ENCODE measurements around the gene HDHD2.
"Not testable (repeated sequence)": the region's sequence is repeated elsewhere in the genome, so short reads cannot be mapped to it uniquely, and the experiment has no call there.

Gene HDHD2

GRCh38 chr18:47150029-47150823 lies at the start of gene HDHD2:
TSS of gene HDHD2 (minus strand) at chr18:47150500. CDS start at chr18:47136439, 14,061 bp downstream.
- TF ChIP-seq CTCF (IDR thresholded peaks at IDR 0.05; ENCODE audit: low read depth, low read length) = peak; percentile 8

GRCh38 chr18:47195961-47196360 lies 45.7 kb upstream of the HDHD2 start:
- H3K4me3 ChIP-seq (ENCODE audit: low read depth, low read length); in situ Hi-C loops (cut with HindIII; ENCODE audit: low sequenced_read_pairs); DNase-seq (ENCODE audit: low read depth, low spot score): not testable (repeated sequence)

More at GRCh38 chr18:47150029-47150823, at the start of gene HDHD2:
- peak within 1 kb of the TSS; percentile 80 for H3K4me3 ChIP-seq (ENCODE audit: low read depth, low read length)
- in situ Hi-C loops (cut with HindIII; ENCODE audit: low sequenced_read_pairs) = no loop called here
- peak; percentile 83 for DNase-seq (ENCODE audit: low read depth, low spot score)

- H3K4me3 ChIP-seq (ENCODE audit: low read depth, low read length) = no peak overlapping the region
- DNase-seq (ENCODE audit: low read depth, low spot score) = no peak
- in situ Hi-C loops (cut with HindIII; ENCODE audit: low sequenced_read_pairs) = no loop called here
- no peak for TF ChIP-seq CTCF (IDR thresholded peaks at IDR 0.05; ENCODE audit: low read depth, low read length)
These were observed 41.7 kb upstream of the HDHD2 start for GRCh38 chr18:47191961-47192360.

GRCh38 chr18:47187721-47188120 lies 37.4 kb upstream of the HDHD2 start:
- TF ChIP-seq CTCF (IDR thresholded peaks at IDR 0.05; ENCODE audit: low read depth, low read length) = no peak
- no peak overlapping the region for H3K4me3 ChIP-seq (ENCODE audit: low read depth, low read length)
- no peak for DNase-seq (ENCODE audit: low read depth, low spot score)
- in situ Hi-C loops (cut with HindIII; ENCODE audit: low sequenced_read_pairs) = no loop called here

GRCh38 chr18:47184419-47185050 lies 34.2 kb upstream of the HDHD2 start:
- H3K4me3 ChIP-seq (ENCODE audit: low read depth, low read length) = no peak overlapping the region
- TF ChIP-seq CTCF (IDR thresholded peaks at IDR 0.05; ENCODE audit: low read depth, low read length) = no peak
- in situ Hi-C loops (cut with HindIII; ENCODE audit: low sequenced_read_pairs) = no loop called here
- DNase-seq (ENCODE audit: low read depth, low spot score) = no peak

GRCh38 chr18:47182156-47182555 lies 31.9 kb upstream of the HDHD2 start:
- in situ Hi-C loops (cut with HindIII; ENCODE audit: low sequenced_read_pairs); H3K4me3 ChIP-seq (ENCODE audit: low read depth, low read length); DNase-seq (ENCODE audit: low read depth, low spot score): not testable (repeated sequence)

GRCh38 chr18:47180765-47181164 lies 30.5 kb upstream of the HDHD2 start:
- in situ Hi-C loops (cut with HindIII; ENCODE audit: low sequenced_read_pairs) = no loop called here
- no peak for TF ChIP-seq CTCF (IDR thresholded peaks at IDR 0.05; ENCODE audit: low read depth, low read length)
- no peak for DNase-seq (ENCODE audit: low read depth, low spot score)
- H3K4me3 ChIP-seq (ENCODE audit: low read depth, low read length) = no peak overlapping the region
